DMS79 treated with DMSO at 0.1 percent for 48 hours (cell line): Measurements from ENCODE around the gene IFIT5.
"Not testable (repeated sequence)": the region's sequence is repeated elsewhere in the genome, so short reads cannot be mapped to it uniquely, and the experiment has no call there.

Experiments used
- DNase-seq: peaks from one replicate; lab custom pipeline; 2025; lab: John Stamatoyannopoulos, UW

The IFIT5 gene

DNA sequence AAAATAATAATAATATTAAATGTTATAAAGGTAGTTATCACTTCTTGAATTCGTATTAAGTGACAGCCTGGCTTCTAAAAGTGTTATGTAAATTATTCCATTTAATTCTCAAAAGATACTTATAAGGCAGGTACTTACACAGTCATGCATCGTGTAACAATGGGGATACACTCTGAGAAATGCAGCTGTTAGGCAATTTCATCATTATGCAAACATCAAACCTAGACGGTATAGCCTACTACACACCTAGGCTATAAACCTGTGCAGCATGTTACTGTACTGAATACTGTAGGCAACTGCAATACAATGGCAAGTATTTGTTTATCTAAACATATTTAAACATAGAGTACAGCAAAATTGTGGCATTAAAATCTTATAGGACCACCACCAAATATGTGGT is 20.5 kb upstream of the IFIT5 start:
- no peak for DNase-seq

DNA sequence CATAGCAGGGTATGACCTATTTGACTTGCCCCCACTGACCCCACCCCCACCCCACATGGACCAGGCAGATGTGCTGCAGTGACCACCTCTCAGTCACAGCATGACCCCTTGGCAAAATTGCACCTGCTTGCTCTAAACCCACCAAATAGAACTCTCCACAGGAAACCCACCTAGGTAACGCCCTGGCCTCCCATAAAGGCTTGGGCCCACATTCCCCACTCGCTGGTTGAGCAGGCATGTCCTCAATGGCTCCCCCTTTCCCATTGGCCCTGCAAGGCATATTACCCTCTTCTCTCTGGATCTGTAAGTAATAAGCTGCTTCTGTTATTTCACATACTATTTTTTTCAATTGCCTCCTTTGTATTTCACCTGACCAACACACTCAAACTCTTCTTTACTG is 19.2 kb upstream of the IFIT5 start:
- DNase-seq: no peak

- no peak for DNase-seq
Measured at GRCh38 chr10:89398003-89398749, 16.2 kb upstream of the IFIT5 start.

DNA sequence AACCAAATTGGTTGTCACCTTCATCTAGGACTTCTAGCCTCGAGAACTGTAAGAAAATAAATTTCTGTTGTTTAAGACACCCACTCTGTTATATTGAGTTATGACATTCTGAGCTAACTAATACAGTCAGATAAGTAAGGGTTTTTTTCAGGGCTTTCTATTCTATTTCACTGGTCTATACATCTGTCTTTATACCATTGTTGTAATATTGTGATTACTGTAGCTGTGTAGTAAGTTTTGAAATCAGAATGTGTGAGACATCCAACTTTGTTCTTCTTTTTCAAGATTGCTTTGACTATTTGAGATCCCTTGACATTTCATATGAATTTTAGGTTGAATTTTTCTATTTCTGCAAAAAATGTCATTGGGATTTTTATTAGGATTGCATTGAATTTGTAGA is 14.4 kb upstream of the IFIT5 start:
- no peak for DNase-seq

- DNase-seq: no peak
Measured at GRCh38 chr10:89403043-89403442, 11.3 kb upstream of the IFIT5 start.

- DNase-seq: no peak
Measured at GRCh38 chr10:89404104-89405047, 10.0 kb upstream of the IFIT5 start.

DNA sequence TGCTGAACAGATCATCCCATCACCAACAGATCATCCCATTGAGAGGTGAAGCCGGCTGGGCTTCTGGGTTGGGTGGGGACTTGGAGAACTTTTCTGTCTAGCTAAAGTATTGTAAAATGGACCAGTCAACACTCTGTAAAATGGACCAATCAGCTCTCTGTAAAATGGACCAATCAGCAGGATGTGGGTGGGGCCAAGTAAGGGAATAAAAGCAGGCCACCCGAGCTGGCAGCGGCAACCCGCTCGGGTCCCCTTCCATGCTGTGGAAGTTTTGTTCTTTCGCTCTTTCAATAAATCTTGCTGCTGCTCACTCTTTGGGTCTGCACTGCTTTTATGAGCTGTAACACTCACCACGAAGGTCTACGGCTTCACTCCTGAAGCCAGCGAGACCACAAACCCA is 8.2 kb upstream of the IFIT5 start:
- DNase-seq: not testable (repeated sequence)

DNA sequence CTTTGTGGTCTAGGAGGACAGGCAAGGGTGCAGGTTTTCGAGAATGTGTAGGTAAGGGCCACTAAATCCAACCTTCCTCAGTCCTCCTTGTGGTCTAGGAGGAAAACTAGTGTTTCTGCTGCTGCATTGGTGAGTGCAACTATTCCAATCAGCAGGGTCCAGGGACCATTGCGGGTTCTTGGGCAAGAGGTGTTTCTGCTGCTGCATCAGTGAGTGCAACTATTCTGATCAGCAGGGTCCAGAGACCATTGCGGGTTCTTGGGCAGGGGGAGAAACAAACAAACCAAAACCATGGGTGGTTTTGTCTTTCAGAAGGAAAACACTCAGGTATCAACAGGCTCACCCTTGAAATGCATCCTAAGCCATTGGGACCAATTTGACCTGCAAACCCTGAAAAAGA is 6.6 kb upstream of the IFIT5 start:
- not testable (repeated sequence) for DNase-seq

- not testable (repeated sequence) for DNase-seq
Measured at GRCh38 chr10:89409282-89409681, 5.1 kb upstream of the IFIT5 start.

DNA sequence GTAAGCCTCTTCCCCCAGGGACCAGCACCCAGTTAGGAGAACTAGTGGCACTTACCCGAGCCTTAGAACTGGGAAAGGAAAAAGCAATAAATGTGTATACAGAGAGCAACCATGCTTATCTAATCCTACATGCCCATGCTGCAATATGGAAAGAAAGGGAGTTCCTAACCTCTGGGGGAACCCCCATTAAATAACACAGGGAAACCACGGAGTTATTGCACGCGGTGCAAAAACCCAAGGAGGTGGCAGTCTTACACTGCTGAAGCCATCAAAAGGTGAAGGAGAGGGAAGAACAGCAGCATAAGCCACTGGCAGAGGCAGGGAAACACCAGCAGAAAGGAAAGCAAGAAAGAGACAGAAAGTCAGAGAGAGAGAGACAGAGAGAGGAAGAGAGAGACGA is 3.8 kb upstream of the IFIT5 start:
- not testable (repeated sequence) for DNase-seq

- not testable (repeated sequence) for DNase-seq
Measured at GRCh38 chr10:89411135-89411534, 3.2 kb upstream of the IFIT5 start.

GRCh38 chr10:89412276-89412675 is 2.1 kb upstream of the IFIT5 start:
- not testable (repeated sequence) for DNase-seq

DNA sequence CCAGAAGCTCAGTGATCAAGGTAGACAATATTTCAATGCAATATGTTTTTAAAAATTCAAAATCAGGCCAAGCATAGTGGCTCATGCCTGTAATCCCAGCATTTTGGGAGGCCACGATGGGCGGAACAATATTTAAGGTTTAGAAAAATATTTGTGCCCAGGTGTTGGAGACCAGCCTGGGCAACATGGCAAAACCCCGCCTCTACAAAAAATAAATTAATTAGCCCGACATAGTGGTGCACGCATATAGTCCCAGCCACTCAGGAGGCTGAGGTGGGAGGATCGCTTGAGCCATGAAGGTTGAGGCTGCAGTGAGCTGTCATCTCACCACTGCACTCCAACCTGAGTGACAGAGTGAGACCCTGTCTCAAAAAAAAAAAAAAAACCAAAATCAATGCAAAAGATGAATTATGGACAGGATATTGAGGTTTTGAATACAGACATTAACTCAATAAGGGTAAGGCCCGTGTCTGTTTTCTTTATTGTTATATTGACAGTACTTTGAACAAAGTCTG is 913 bp upstream of the IFIT5 start:
- DNase-seq: no peak

GRCh38 chr10:89414879-89415821 is 782 bp downstream of the IFIT5 start:
- DNase-seq: peak; percentile 13

DNA sequence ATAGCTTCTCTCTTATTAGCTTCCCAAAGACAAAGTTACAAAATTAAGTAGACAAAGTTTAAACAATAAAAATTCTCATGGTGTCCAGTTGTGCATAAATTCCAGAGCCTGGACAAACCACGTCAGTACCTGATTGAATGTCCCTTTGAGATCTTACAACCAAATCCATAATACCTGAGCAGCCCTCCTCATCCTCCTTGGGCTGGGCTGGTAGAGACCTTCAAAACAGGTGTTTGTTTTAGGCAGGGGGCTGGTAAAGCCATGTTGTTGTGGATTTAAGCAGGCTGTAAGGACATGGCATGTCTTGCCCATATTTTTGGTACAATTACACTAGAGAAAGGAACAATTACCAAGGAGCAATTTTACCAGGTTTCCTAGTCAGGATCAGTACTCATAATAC is 2.1 kb downstream of the IFIT5 start:
- DNase-seq: no peak

- no peak for DNase-seq
Measured at GRCh38 chr10:89419548-89419947, 5.2 kb downstream of the IFIT5 start.

DNA sequence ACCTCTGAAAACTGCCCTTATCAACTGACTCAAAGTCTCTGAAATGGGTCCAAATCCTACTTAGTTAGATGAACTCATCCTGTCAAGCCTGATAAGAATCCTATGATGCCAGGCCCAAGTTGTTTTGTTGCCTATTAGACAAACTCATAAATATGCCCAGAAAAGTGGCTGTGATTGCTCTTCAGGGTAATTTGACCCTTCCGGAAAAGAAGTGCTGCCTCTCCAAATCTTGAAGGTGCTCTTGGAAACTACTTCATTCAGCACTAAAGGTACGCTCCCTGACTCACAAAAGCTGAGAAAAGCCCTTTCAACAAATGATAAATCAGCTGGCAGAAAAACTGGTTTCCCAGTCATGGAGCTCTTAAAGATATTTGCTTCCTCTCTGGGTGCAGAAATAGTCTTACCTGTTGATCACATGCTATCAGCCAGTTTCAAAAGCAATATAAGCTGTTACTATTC is 6.7 kb downstream of the IFIT5 start:
- peak; percentile 89 for DNase-seq

GRCh38 chr10:89425000-89425399 is 10.6 kb downstream of the IFIT5 start:
- no peak for DNase-seq

- DNase-seq: no peak
Measured at GRCh38 chr10:89426230-89426868, 12.0 kb downstream of the IFIT5 start.

DNA sequence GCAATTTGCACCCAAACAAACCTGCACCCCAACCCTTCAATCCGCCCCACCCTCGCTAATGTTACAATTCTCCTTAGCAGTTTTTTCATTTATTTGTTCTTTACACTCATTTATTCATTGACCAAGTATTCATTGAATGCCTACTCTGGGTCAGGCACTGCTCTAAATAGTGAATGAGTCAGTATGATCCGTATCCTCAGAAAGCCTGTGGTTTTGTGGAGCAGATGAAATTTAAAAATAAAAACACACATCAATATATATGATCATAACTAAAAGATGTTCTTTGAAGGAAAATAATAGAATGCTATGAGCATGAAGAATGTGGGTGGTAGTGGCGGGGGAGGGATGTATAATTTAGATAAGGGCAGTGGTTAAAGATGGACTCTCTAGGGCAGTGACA is 13.3 kb downstream of the IFIT5 start:
- no peak for DNase-seq

DNA sequence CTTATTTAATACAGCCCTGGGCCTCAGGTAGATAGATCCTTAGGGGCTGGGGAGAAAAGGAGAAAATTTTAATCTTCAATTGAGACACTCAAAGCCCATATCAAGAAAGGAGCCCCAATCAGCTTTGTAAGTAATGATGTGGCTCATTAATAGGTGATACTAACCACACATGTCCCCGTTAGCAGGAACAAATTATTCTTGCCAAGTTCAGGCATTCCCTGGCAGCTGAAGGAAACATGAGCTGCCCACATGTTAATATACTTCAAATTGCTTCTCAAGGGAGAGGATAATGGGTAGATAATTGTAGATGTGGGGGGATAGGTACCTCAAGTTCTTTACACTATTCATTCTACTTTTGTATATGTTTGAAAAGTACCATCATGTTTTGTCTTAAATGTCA is 14.5 kb downstream of the IFIT5 start:
- DNase-seq: no peak
